Activated CD8-positive, alpha-beta memory T cell treated with anti-CD3 and anti-CD28 coated beads for 36 hours (primary cell): Measurements from ENCODE around the gene FOXA2. TPM values are rescaled to one million over a fixed set of nuclear protein-coding genes. Genes with fewer than 3 reads are reported as not detected.

Experiments
- CTCF ChIA-PET: fragments of 350-600 bp; sonication (Branson Sonifier 250); formaldehyde crosslinking; loops from one replicate; lab custom pipeline; 2021; ENCODE audit warnings: antibody characterized with exemption; lab: Charles Lee
- POLR2A ChIA-PET: fragments of 350-600 bp; sonication (Branson Sonifier 250); formaldehyde crosslinking; loops from one replicate; lab custom pipeline; 2021; ENCODE audit warnings: antibody characterized with exemption; lab: Charles Lee
- total RNA-seq, 2 experiments: library from RNA; stranded (reverse); gene quantifications; one replicate each; pipeline ENCODE4 v1.2.3, GENCODE V29; 2021

FOXA2 gene
- total RNA-seq, 2 experiments from 2014 or later = not detected

GRCh38 chr20:22585786-22586493 lies 1.6 kb upstream of the FOXA2 start:
- CTCF ChIA-PET = no interaction called here
- POLR2A ChIA-PET = no interaction called here

- ChIA-PET POLR2A (no interaction called here), CTCF (no interaction called here)
These were observed 782 bp upstream of the FOXA2 start for GRCh38 chr20:22584922-22585785.

- ChIA-PET POLR2A (no interaction called here), CTCF (no interaction called here)
These were observed 425 bp downstream of the FOXA2 start for GRCh38 chr20:22583773-22584521.

- ChIA-PET POLR2A (no interaction called here), CTCF (no interaction called here)
These were observed 1.2 kb downstream of the FOXA2 start for GRCh38 chr20:22582964-22583772.

GRCh38 chr20:22582386-22582963 lies 1.9 kb downstream of the FOXA2 start:
- ChIA-PET POLR2A (no interaction called here), CTCF (no interaction called here)

- ChIA-PET POLR2A (no interaction called here), CTCF (no interaction called here)
These were observed 2.7 kb downstream of the FOXA2 start for GRCh38 chr20:22581437-22582385.

GRCh38 chr20:22579711-22580697 lies 4.4 kb downstream of the FOXA2 start:
- ChIA-PET CTCF (no interaction called here), POLR2A (no interaction called here)

- ChIA-PET CTCF (no interaction called here), POLR2A (no interaction called here)
These were observed 5.3 kb downstream of the FOXA2 start for GRCh38 chr20:22579119-22579427.

- POLR2A ChIA-PET = no interaction called here
- CTCF ChIA-PET = no interaction called here
These were observed 5.9 kb downstream of the FOXA2 start for GRCh38 chr20:22578221-22579118.

- POLR2A ChIA-PET = no interaction called here
- CTCF ChIA-PET = no interaction called here
These were observed 6.7 kb downstream of the FOXA2 start for GRCh38 chr20:22577515-22578220.

GRCh38 chr20:22576733-22577514 lies 7.4 kb downstream of the FOXA2 start:
- ChIA-PET POLR2A (no interaction called here), CTCF (no interaction called here)

- CTCF ChIA-PET = no interaction called here
- POLR2A ChIA-PET = no interaction called here
These were observed 8.1 kb downstream of the FOXA2 start for GRCh38 chr20:22576273-22576672.

- ChIA-PET POLR2A (no interaction called here), CTCF (no interaction called here)
These were observed 8.6 kb downstream of the FOXA2 start for GRCh38 chr20:22575737-22576136.

- ChIA-PET CTCF (no interaction called here), POLR2A (no interaction called here)
These were observed 9.2 kb downstream of the FOXA2 start for GRCh38 chr20:22575087-22575721.
